Dedifferentiated amniotic fluid mesenchymal stem cell (primary cell): ENCODE measurements around the gene POTEF.
"Not testable (repeated sequence)": the region's sequence is repeated elsewhere in the genome, so short reads cannot be mapped to it uniquely, and the experiment has no call there.

Experiments used
- DNase-seq: peaks from one replicate; pipeline ENCODE4 v3.0.0-alpha.2; 2016; ENCODE audit errors: extremely low spot score

Gene POTEF

GRCh38 chr2:130128464-130128863, 558 bp downstream of the POTEF start:
- DNase-seq: not testable (repeated sequence)

GRCh38 chr2:130127726-130128125, 1.3 kb downstream of the POTEF start:
- DNase-seq: not testable (repeated sequence)

- not testable (repeated sequence) for DNase-seq
Measured at GRCh38 chr2:130120924-130121323, 8.1 kb downstream of the POTEF start.

- not testable (repeated sequence) for DNase-seq
Measured at GRCh38 chr2:130102597-130103363, 26.2 kb downstream of the POTEF start.

GRCh38 chr2:130062645-130063044, 66.4 kb downstream of the POTEF start:
- DNase-seq: not testable (repeated sequence)

GRCh38 chr2:130059982-130060381, 69.0 kb downstream of the POTEF start:
- DNase-seq: not testable (repeated sequence)

- not testable (repeated sequence) for DNase-seq
Measured at GRCh38 chr2:130056336-130056735, 72.7 kb downstream of the POTEF start.

- not testable (repeated sequence) for DNase-seq
Measured at GRCh38 chr2:130053217-130053911, 75.7 kb downstream of the POTEF start.

GRCh38 chr2:130052376-130052775, 76.6 kb downstream of the POTEF start:
- not testable (repeated sequence) for DNase-seq

- not testable (repeated sequence) for DNase-seq
Measured at GRCh38 chr2:130048422-130048821, 80.6 kb downstream of the POTEF start.

GRCh38 chr2:130038265-130038603, 90.8 kb downstream of the POTEF start:
- DNase-seq: not testable (repeated sequence)

GRCh38 chr2:130025931-130026330, 103.1 kb downstream of the POTEF start:
- DNase-seq: not testable (repeated sequence)
